SK-N-SH (cell line): ENCODE data around the gene TYK2.

Source experiments
- CHD2 ChIP-seq: fragments of 150-350 bp; IDR thresholded peaks from 2 replicates; pipeline ENCODE4 v1.6.1; 2018; ENCODE audit warnings: low read length; ENCODE audit not compliant: partially characterized antibody
- FOXJ3 ChIP-seq: sonication (generic); formaldehyde crosslinking; IDR thresholded peaks from 2 replicates; pipeline ENCODE4 v1.5.1; 2020; ENCODE audit warnings: mild to moderate bottlenecking, missing genetic modification reagents
- TF ChIP-seq, protein P1 (sequence below): IDR thresholded peaks from 2 replicates; pipeline ENCODE4 v1.4.0; 2012; ENCODE audit warnings: low read depth
- TF ChIP-seq, protein P2 (sequence below): fragments of 200-600 bp; sonication (generic); IDR thresholded peaks from 2 replicates; pipeline ENCODE4 v1.6.1; 2017; ENCODE audit warnings: antibody characterized with exemption, mild to moderate bottlenecking, moderate library complexity

DNA sequence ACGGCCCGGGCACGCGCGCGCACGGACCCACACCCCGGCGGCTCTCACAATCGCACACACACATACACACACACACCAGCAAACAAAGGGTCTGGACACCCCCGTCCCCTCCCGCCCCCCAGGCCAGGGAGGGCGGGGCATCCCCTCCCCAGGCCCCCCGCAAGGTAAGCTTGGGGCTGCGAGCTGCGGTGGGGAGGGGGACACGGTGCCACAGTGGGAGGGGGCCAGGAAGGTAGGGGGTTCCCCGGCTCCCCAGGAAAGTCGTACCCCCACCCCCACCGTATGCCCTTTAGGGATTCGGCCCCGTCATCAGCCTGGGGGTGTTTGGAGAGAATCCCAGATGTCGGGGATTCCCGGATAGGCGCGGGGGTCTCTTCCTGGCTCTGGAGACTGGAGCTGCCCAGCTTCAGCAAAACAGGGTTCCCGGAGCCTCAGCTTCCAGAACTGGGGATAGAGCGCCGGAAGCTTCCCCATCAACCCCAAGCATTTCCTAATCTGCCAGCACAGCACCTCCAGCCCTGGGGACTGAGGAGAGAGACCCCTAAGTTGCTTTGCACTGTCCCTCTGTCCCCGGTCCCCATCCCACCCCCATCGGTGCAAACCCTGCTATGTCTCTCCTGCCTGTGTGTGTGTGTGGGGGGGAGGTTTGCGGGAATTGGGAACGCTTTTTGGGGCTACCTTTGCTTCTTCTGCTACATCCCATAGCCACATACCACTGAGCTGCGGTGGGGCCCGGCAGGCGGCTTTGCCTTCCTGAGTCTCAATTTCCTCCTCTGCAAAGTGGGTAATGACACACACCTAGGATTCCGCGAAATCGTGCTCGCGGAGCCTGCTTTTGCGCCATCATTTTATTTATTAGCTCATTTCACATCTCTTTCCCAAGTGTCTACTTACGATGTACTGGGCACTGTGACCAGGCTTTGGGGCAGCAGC lies 24.8 kb upstream of the TYK2 start:
- TF ChIP-seq CHD2: no peak
- TF ChIP-seq FOXJ3 (CRISPR knock-in tag): no peak
- TF ChIP-seq, protein P1, sequence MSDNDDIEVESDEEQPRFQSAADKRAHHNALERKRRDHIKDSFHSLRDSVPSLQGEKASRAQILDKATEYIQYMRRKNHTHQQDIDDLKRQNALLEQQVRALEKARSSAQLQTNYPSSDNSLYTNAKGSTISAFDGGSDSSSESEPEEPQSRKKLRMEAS: no peak
- TF ChIP-seq, protein P2, sequence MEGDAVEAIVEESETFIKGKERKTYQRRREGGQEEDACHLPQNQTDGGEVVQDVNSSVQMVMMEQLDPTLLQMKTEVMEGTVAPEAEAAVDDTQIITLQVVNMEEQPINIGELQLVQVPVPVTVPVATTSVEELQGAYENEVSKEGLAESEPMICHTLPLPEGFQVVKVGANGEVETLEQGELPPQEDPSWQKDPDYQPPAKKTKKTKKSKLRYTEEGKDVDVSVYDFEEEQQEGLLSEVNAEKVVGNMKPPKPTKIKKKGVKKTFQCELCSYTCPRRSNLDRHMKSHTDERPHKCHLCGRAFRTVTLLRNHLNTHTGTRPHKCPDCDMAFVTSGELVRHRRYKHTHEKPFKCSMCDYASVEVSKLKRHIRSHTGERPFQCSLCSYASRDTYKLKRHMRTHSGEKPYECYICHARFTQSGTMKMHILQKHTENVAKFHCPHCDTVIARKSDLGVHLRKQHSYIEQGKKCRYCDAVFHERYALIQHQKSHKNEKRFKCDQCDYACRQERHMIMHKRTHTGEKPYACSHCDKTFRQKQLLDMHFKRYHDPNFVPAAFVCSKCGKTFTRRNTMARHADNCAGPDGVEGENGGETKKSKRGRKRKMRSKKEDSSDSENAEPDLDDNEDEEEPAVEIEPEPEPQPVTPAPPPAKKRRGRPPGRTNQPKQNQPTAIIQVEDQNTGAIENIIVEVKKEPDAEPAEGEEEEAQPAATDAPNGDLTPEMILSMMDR: no peak
